GM19025 (cell line): ENCODE measurements around the gene HIRIP3.
"Not testable (repeated sequence)": the region's sequence is repeated elsewhere in the genome, so short reads cannot be mapped to it uniquely, and the experiment has no call there.

Experiments
- ATAC-seq: cut with Tn5 transposase; IDR thresholded peaks from one replicate; pipeline ENCODE4 v1.9.1; 2021; ENCODE audit warnings: mild to moderate bottlenecking, low read depth, moderate library complexity; ENCODE audit not compliant: unreplicated experiment

HIRIP3 gene

GRCh38 chr16:29995324-29995910 lies at the start of gene HIRIP3:
Gene HIRIP3 (minus strand): TSS chr16:29995617. CDS start chr16:29995605, 12 bp downstream.
- ATAC-seq, result peak; percentile 51

DNA sequence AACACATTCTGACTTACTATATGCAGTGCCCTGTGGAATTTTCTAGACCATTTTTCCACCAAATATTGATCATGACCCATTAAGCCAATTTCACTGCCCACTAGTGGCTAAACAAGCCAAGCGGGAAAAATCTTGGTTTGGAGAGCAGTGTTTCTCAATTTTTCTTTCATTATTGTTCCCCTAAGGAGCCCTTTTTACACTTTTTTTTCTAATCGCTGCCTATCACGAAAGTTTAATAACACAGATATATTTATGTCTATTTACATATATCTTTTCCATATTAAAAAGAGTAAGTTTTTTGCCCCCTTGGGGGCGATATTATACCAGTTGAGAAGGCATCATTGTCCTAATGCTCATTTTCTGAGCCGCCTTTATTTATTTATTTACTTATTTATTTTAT lies 46.4 kb upstream of the HIRIP3 start:
- no peak for ATAC-seq

- ATAC-seq, result not testable (repeated sequence)
Observed at GRCh38 chr16:30040690-30041089, 45.3 kb upstream of the HIRIP3 start.

GRCh38 chr16:30040221-30040620 lies 44.8 kb upstream of the HIRIP3 start:
- ATAC-seq, result no peak

GRCh38 chr16:30033270-30033669 lies 37.9 kb upstream of the HIRIP3 start:
- ATAC-seq, result no peak

DNA sequence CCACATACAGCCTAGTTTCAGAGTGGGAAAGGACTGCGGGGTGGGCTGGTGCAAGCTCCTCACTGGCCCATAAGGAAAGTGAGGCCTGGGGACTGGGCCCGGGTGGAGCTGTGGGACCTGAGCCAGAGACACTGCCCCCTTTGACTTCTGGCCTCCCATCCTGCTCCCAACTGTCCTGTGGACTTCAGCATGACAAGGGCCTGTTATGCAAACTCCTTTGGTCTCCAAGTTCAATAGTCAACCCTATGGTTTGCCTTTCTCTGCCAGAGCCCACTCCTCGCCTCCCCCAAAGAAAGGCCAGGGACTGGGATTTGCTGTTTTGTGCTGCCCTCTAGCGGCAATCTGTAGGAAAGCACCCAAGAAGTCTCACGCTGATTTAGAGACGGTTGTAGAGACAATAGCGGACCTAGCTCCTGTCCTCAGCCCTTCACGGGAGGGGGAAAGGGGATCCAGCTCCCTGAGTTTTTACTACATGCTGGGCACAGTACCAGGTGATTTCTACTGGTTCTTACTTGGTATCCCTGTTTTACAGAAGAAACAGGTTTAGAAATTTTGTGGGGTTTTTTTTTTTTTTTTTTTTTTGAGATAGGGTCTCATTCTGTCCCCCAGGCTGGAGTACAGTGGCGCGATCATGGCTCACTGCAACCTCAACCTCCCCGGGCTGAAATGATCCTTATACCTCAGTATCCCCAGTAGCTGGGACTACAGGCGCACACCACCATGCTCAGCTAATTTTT lies 36.8 kb upstream of the HIRIP3 start:
- no peak for ATAC-seq

- ATAC-seq, result no peak
Observed at GRCh38 chr16:30031477-30031918, 36.1 kb upstream of the HIRIP3 start.

GRCh38 chr16:30030841-30031413 lies 35.5 kb upstream of the HIRIP3 start, which contains the start of gene TLCD3B:
Gene TLCD3B (minus strand): TSS chr16:30031271. CDS start chr16:30030527, 744 bp downstream.
- ATAC-seq, result no peak

DNA sequence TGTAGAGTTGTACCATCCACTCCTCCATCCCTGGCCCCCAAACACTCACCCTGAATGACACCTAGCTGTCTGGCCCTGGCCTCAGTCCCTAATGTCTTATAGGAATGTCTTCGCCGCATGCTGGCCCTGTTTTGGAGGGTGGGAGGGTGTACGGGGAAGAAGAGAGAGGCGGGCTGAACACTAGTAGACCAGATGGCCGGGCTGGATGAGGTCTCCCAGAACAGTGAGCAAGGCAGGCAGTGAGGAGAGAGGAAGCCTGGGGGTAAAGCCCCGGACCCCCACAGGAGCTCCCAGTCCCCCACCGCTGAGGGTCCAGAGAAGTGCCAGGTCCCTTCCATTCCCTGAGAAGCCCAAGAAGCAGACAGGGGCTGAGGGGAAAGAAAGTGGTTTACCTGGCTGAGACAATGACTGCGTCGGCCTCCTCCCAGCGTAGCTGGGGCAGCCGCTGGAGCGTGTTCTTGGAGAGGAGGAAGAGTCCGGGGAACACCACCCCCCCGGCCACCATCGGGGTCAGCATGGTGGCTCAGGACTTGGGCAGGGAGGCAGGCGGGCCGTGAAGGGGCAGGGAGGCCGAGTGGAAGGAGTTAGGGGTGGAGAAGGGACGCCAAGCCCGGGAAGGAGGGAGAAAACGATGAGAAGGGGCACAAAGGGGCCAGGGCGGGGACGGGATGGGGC lies 34.7 kb upstream of the HIRIP3 start:
- no peak for ATAC-seq

DNA sequence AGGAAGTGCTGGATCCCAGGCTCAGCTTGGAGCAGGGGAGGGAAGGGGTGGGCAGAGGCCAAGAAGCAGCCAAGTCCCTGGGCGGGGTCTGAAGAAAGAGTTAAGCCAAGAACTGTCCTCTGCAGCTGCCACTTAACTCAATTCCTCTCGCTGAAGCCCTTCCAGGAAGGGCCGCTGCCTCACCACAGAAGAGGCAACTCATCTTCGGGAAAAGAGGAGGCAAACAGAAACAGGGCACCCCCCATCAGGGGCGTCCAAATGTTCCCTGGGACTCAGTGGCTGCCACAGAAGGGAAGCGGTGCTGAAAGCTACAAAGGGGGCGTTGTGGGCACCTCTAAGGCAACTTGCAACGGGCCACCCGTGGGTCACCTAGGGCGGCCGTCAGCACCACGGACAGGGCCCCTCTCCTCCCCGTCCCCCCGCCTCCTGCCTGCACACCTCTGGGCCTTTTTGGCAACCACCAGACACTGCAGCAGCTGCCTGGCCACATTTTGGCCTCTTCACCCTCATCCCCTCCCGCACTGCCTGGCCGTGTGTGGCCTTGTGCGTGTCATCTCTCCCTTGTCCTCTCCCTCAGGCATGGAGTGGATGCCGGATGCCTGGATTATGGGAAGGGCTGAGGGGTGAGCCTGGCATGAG lies 33.1 kb upstream of the HIRIP3 start:
- no peak for ATAC-seq

- no peak for ATAC-seq
Observed at GRCh38 chr16:30027588-30028437, 32.4 kb upstream of the HIRIP3 start.

DNA sequence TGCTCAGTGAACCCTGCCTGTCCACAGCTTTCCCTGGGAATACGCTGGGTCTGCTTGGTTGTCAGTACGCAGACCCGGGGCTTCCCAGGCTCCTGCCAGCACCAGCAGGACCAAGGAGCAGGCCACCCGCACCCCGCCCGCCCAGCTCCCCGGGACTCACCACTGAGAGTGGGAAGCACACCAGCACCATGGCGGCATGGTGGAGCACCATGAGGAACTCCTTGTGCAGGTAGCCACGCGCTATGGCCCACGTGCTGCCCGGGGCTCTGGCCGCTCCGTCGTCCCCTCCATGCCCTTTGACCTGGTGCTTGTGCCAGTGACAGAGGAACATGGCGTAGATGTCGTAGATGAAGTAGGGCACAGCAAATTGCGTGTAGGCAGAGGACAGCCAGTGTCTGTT lies 31.0 kb upstream of the HIRIP3 start:
- no peak for ATAC-seq

- no peak for ATAC-seq
Observed at GRCh38 chr16:30025574-30025973, 30.2 kb upstream of the HIRIP3 start.

GRCh38 chr16:30025156-30025555 lies 29.7 kb upstream of the HIRIP3 start:
- no peak for ATAC-seq

- no peak for ATAC-seq
Observed at GRCh38 chr16:30024451-30024850, 29.0 kb upstream of the HIRIP3 start.

DNA sequence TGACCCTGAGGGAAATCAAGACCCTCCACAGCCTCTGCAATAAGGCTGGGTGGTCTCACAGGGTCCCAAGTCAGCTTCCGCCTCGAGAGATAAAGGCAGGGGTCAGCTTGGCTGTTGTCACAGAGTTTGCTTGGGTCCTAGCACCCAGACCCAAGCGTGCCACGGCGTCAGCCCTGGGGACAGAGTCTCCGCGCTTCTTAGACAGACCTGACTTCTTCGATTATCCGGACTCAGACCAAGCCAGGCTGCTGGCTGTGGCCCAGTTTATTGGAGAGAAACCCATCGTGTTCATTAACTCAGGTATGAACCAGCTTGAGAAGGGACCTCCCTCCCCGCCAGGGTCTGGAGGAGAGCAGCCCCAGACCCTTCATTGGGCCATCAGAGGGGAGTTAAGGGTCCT lies 28.2 kb upstream of the HIRIP3 start:
- no peak for ATAC-seq

DNA sequence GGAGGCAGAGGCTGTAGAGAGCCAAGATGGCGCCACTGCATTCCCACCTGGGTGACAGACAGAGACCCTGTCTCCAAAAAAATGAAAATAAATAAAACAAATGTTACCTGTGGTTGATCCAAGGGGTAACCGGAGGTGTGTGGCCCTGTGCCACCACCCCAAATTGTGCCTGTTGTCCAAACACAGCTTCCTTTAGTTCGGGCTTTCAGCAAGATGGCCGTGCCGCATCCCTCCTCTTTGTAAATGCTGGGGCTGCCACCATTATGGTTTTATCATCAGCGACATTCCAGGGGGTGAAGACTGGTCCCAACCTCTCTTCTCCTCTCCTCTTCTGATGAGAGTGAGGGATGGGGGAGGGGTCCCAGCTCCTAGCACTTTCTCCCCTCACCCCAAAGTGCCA lies 27.5 kb upstream of the HIRIP3 start, which contains the start of gene C16orf92:
C16orf92 (plus strand) TSS at position 312 of the 400 bp plus-strand sequence. CDS start 143 bp downstream, outside the sequence.
- ATAC-seq, result no peak

DNA sequence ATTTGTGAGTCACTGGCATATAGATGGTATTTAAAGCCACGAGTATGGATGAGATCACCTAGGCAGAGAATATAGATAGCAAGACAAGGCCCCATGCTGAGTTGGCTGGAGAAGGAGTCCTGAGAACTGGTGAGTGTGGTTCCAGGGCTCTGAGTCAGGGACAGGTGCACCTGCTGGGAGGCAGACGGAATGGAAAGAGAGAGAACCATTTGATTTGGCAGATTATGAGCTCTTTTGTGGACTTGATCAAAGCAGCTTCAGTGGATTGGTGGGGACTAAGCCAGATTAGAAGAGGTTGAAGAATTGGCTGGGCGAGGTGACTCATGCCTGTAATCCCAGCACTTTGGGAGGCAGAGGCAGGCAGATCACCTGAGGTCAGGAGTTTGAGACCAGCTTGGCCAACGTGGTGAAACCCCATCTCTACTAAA lies 23.3 kb upstream of the HIRIP3 start:
- no peak for ATAC-seq

GRCh38 chr16:30017937-30018336 lies 22.5 kb upstream of the HIRIP3 start:
- ATAC-seq, result not testable (repeated sequence)

DNA sequence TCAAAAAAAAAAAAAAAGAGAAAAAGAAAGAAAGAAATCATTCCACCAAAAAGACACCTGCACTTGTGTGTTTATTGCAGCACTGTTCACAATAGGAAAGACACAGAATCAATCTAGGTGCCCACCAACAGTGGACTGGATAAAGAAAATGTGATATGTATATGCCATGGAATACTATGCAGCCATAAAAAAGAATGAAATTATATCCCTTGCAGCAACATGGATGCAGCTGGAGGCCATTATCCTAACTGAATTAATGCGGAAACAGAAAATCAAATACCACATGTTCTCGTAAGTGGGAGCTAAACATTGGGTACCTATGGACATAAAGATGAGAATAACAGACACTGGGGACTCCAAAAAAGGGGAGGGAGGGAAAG lies 21.9 kb upstream of the HIRIP3 start:
- ATAC-seq, result no peak
